Stomach (tissue), 4 donors: Measurements from ENCODE around the gene MAP3K14.

Experiments used
- CTCF ChIP-seq, 7 experiments: fragments of 450-650 bp in 4 of 7; fragments of 200-600 bp in 3 of 7; sonication (generic) in 3 of 7; IDR thresholded peaks; one replicate each; pipeline ENCODE4 v1.5.1; 2016 to 2019; ENCODE audit warnings: antibody characterized with exemption in 7 of 7, control low read depth in 2 of 7, mild to moderate bottlenecking in 1 of 7
- POLR2A ChIP-seq, 4 donors: fragments of 450-650 bp; IDR thresholded peaks; one replicate each; pipeline ENCODE4 v1.6.1; 2016; ENCODE audit warnings: antibody characterized with exemption in 4 of 4, control low read depth in 2 of 4, mild to moderate bottlenecking in 1 of 4, moderate library complexity in 1 of 4

- TF ChIP-seq POLR2A (IDR thresholded peaks at IDR 0.05) (no peak), CTCF (IDR thresholded peaks at IDR 0.05) (no peak)
These were observed 47.9 kb upstream of the MAP3K14 start for GRCh38 chr17:45364531-45365390.
